GM19467 (cell line): ENCODE data around the gene TRAPPC2B.
"Not testable (repeated sequence)": the region's sequence is repeated elsewhere in the genome, so short reads cannot be mapped to it uniquely, and the experiment has no call there.

Experiments used
- ATAC-seq: cut with Tn5 transposase; IDR thresholded peaks from one replicate; pipeline ENCODE4 v1.9.1; 2021; ENCODE audit warnings: mild to moderate bottlenecking, moderate library complexity; ENCODE audit not compliant: unreplicated experiment

The TRAPPC2B gene

DNA sequence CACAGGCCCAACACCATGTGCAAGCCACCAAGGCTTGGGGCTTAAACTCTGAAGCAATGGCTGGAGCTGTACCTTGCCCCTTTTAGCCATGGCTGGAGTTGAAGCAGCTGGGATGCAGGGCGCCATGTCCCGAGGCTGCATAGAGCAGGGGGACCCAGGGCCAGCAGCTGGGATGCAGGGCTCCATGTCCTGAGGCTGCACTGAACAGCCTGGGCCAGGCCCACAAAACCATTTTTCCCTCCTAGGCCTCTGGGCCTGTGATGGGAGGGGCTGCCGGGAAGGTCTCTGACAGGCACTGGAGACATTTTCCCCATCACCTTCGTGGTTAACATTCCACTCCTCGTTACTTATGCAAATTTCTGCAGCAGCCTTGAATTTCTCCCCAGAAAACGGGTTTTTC, 10.8 kb downstream of the TRAPPC2B start:
- no peak for ATAC-seq

GRCh38 chr19:57374647-57375046, 11.3 kb downstream of the TRAPPC2B start:
- ATAC-seq = not testable (repeated sequence)

GRCh38 chr19:57376151-57376550, 12.8 kb downstream of the TRAPPC2B start:
- ATAC-seq = no peak

DNA sequence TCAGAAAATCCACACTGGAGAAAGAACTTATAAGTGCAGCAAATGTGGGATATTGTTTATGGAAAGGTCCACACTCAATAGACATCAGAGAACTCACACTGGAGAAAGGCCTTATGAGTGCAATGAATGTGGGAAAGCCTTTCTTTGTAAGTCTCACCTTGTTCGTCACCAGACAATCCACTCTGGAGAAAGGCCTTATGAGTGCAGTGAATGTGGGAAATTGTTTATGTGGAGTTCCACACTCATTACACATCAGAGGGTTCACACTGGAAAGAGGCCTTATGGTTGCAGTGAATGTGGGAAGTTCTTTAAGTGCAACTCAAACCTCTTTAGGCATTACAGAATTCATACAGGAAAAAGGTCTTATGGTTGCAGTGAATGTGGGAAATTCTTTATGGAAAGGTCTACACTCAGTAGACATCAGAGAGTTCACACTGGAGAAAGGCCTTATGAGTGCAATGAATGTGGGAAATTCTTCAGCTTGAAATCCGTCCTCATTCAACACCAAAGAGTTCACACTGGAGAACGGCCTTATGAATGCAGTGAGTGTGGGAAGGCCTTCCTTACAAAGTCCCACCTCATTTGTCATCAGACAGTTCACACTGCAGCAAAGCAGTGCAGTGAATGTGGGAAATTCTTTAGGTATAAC, 14.3 kb downstream of the TRAPPC2B start:
- no peak for ATAC-seq

DNA sequence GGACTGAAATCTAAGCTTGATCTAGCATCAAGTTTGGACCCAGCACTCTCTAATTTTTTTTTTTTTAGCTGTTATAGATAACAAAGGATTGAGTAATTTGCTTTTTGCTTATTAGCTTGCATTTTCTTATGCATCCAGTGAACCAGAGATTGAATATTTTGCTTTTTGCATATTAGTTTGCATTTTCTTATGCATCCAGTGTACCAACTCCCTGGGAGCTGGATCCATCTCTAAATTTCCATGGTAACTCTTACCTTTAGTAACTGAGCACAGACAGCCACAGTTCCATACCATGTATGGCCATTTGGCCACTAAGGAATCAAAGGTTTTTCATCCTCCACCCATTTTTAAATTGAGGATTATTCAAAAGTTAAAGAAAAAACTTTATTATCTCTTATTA, 17.6 kb downstream of the TRAPPC2B start:
- ATAC-seq = no peak

DNA sequence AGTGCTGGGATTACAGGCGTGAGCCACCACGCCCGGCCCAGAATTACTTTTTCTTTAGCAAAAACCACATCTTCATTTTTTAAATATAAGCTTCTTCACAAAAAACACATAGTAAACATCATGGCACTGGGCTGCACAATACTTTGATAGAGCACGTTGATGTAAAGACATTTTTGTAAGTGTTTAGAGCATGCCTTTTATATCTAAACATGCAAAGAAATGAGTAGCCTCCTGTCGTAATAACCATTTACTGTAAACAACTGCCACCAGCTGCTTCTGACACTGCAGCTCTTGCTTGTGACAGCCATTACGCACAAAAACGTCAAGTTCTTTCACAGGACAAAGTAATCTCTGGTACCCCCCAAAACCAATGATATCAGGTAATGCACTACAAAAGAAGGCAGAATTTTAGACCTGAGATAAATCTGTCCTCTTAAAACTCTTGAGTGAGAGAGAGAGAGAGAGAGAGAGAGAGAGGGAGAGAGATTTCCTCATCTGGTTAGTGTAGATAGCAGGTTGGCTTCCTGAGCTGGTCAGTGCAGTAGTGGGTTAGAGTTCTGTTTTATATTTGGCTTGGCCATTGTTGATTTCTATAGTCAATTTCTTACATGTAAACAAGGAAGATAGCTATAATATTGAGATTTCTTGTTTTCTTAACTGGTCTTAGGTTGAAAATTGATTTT, 19.6 kb downstream of the TRAPPC2B start:
- no peak for ATAC-seq

DNA sequence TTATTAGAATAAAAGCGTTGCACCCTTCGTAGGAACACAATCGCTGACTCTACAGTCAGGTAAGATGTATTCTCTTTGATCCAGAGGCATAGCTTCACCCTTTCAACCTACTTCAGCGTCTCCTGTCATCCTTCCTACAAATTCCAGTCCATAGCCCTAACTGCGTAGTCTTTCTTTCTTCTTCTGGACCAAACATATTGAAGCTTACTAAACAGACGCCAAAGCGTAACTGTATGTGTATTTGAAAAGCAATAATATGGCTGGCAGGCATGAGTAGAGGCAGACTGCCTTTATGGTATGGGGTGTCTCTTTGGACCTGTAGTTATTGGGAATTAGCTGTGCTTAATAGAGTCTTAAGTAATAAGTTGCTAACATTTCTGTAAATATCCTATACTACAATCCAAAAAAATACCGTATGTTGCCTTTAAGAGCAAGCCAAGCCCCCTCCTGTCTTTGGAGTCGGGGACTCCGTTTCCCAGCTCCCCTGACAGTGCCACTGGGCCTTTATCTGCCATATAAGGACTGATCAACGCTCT, 25.9 kb downstream of the TRAPPC2B start:
- no peak for ATAC-seq

- ATAC-seq = peak; percentile 95
Observed at GRCh38 chr19:57389730-57390598, 26.6 kb downstream of the TRAPPC2B start, which contains the start of gene ZNF548. Gene ZNF548 (plus strand): TSS chr19:57389854. CDS start chr19:57390100, 246 bp downstream.

GRCh38 chr19:57395710-57396109, 32.4 kb downstream of the TRAPPC2B start:
- no peak for ATAC-seq

DNA sequence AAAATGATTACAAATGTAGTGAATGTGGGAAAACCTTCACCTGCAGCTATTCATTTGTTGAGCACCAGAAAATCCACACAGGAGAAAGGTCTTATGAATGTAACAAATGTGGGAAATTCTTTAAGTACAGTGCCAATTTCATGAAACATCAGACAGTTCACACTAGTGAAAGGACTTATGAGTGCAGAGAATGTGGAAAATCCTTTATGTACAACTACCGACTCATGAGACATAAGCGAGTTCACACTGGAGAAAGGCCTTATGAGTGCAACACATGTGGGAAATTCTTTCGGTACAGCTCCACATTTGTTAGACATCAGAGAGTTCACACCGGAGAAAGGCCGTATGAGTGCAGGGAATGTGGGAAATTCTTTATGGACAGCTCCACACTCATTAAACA, 35.5 kb downstream of the TRAPPC2B start:
- no peak for ATAC-seq

DNA sequence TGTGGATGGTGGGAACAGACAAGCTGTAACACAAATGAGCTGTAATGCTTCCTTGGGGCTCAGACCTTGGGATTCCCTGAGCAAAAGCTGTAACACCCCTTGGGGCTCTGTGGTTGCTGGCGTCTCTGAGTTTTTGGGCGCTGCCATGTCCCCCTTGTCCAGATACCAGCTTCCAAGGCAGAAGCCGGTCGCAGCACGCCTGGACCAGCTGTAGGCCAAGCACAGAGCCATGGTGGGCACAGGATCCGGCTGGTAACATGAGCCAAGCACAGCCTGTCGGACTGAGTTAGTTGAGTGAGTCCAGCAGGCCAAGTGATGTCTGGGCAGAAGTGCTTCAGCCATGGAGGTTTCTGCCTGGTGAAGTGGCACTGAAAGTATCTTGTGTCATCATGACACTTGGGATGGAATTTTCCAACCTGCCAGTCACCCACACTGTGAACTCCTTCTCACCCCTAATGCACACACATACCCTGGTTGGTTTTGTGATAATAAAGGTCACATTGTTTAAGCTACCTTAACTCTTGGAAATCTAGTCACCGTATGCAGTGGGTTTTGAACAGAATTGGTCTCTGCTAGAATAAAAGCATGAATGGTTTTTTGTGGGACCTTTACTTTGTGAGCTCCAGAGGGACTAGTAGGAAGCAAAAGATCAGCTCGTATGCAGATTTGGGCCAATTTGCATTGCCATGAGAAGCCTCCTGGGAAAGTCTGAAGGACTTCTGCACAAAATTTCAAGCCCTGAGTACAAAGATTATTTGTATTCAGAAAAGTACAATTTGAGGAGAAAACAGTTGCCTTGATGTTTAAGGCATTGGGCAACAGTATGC, 40.6 kb downstream of the TRAPPC2B start:
- no peak for ATAC-seq

DNA sequence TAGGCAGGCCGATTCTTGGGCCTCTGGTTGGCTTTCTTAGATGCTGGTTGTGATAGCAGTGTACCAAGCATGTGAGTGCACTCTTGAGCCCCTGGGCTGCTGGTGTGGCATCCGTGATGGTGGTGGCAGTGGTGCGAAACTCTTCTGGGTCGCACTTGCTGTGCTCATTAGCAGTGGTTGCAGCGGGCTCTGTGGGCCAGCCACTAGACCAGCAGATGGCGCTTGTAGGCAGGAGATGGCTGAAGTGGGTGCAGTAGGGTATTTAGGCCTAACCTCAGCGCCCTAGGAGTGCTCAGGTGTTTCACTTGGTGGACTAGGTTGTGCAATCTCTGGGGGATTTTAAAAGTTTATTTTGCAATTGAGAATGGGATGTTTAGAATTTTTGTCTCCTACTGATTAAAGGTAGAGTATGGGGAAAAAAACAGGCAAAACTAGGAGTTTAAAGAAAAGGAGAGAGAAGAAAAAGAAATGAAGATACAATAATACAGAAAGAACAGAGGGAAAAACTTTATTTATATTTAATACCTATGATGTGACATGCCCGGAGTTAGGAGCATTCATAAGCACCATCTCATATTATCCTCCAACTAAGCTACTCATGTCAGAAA, 43.3 kb downstream of the TRAPPC2B start:
- no peak for ATAC-seq

GRCh38 chr19:57410877-57411671, 47.7 kb downstream of the TRAPPC2B start, which contains the start of gene ZNF17:
Gene ZNF17 (plus strand): TSS chr19:57411161. CDS start chr19:57413616, 2,455 bp downstream.
- ATAC-seq = peak; percentile 99
